Measurements from ENCODE around the gene RET.

RET gene

DNA sequence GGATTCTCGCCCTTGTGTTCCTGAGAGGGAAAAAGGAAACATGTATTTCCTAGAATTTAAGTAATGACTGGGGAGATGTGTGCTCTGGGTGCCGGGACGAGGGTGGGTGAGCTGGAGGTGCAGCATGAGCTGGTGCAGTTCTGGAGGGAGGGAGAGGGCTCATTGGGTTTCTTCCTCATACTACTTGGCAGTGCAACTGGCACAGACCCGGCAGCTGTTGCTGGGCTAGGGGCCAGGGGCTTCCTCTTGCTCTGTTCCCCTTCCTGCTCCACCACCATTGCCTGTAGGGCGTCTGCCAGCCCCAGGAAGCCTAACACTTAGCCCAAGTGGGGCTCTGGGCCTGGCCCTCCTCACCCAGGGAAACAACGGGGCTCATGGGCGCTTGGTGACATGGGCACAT, 5.9 kb downstream of the RET start:
- no peak overlapping the region for H2BK5ac ChIP-seq (ENCODE audit: low read length)
- no peaks in the 10 kb centered on the region for H3K79me1 ChIP-seq (ENCODE audit: low read length)
- no peak overlapping the region for H3K23ac ChIP-seq (ENCODE audit: low read length)
- no peak overlapping the region for H3K4me3 ChIP-seq (ENCODE audit: low read length)
- no peaks in the 10 kb centered on the region for H3K36me3 ChIP-seq (ENCODE audit: control insufficient read depth, insufficient read depth, low read length)
- H4K5ac ChIP-seq (ENCODE audit: low read length) = no peak overlapping the region
- H3K9ac ChIP-seq (ENCODE audit: low read length) = no peak overlapping the region
- DNase-seq = no peak
- peaks cover 8% of the 10 kb centered on the region for H3K27me3 ChIP-seq (ENCODE audit: insufficient read depth, low read length, poor library complexity)
- no peak overlapping the region for H3K18ac ChIP-seq (ENCODE audit: low read length)
- H3K79me2 ChIP-seq (ENCODE audit: control insufficient read depth, insufficient read depth, low read length) = no peaks in the 10 kb centered on the region
- no peak overlapping the region for H3K27ac ChIP-seq (ENCODE audit: low read depth, low read length)
- H2BK120ac ChIP-seq (ENCODE audit: low read depth, low read length) = no peak overlapping the region
- H3K56ac ChIP-seq (ENCODE audit: low read length) = no peak overlapping the region
- no peak overlapping the region for H2AK5ac ChIP-seq (ENCODE audit: low read length)
- no CpG with 5 or more reads among the region's 7 CpGs for WGBS (ENCODE audit: extremely low coverage, insufficient coverage, low lambda C conversion rate)
- H3K4me2 ChIP-seq (ENCODE audit: low read length) = no peak overlapping the region
- H3K4ac ChIP-seq (ENCODE audit: low read depth, low read length) = no peak overlapping the region
- no peaks in the 10 kb centered on the region for H3K4me1 ChIP-seq (ENCODE audit: control insufficient read depth, low read depth, low read length)
- no peak overlapping the region for H4K8ac ChIP-seq (ENCODE audit: low read depth, low read length)
- H2BK15ac ChIP-seq (replicated peaks; ENCODE audit: low read depth) = no peak overlapping the region

DNA sequence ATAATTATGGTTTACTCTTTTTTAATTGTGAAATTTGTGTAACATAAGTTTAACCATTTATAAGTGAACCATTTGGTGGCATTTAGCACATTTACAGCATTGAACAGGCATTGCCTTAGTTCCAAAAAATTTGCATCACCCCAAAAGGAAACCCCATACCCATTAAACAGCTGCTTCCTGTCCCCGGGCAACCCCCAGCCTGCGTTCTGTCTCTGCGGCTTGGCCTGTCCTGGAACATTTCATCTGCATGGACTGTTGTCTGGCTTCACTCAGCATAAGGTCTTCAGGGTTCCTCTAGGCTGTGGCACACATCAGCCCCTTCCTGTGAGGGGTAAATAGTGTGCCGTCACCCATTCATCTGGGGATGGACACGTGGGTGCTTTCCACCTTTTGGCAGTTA, 6.9 kb downstream of the RET start:
- no peak for DNase-seq
- Histone ChIP-seq H3K79me1 (ENCODE audit: low read length) (no peaks in the 10 kb centered on the region), H3K4ac (ENCODE audit: low read depth, low read length) (no peak overlapping the region), H3K27ac (ENCODE audit: low read depth, low read length) (no peak overlapping the region), H3K9ac (ENCODE audit: low read length) (no peak overlapping the region), H3K4me1 (ENCODE audit: control insufficient read depth, low read depth, low read length) (no peaks in the 10 kb centered on the region), H4K8ac (ENCODE audit: low read depth, low read length) (no peak overlapping the region), H2BK15ac (replicated peaks; ENCODE audit: low read depth) (no peak overlapping the region), H2AK5ac (ENCODE audit: low read length) (no peak overlapping the region), H3K4me2 (ENCODE audit: low read length) (no peak overlapping the region), H3K23ac (ENCODE audit: low read length) (no peak overlapping the region), H2BK5ac (ENCODE audit: low read length) (no peak overlapping the region), H3K56ac (ENCODE audit: low read length) (no peak overlapping the region), H3K4me3 (ENCODE audit: low read length) (no peak overlapping the region), H3K79me2 (ENCODE audit: control insufficient read depth, insufficient read depth, low read length) (no peaks in the 10 kb centered on the region), H2BK120ac (ENCODE audit: low read depth, low read length) (no peak overlapping the region), H3K18ac (ENCODE audit: low read length) (no peak overlapping the region), H4K5ac (ENCODE audit: low read length) (no peak overlapping the region), H3K27me3 (ENCODE audit: insufficient read depth, low read length, poor library complexity) (no peaks in the 10 kb centered on the region), H3K36me3 (ENCODE audit: control insufficient read depth, insufficient read depth, low read length) (no peaks in the 10 kb centered on the region)
- no CpG with 5 or more reads among the region's 5 CpGs for WGBS (ENCODE audit: extremely low coverage, insufficient coverage, low lambda C conversion rate)

DNA sequence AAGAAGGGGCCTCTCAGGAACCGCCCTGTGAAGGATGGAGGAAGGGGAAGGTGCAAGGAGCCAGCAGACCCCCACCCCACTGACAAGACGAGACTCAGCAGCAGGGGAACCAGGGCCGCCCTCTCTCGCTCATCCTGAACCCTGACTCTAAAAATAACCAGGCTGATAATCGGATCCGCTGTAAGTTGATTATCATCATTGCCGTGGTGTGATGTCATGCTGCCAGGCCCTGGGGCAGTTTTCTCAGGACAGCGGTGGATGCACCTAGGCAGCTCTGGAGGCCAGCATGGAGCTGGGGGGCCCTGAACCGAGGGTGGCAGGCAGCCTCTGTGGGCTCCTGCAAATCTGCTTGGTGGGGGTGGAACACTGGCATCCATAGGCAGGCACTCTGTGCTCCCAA, 7.9 kb downstream of the RET start:
- Histone ChIP-seq H3K27ac (ENCODE audit: low read depth, low read length) (no peak overlapping the region), H4K5ac (ENCODE audit: low read length) (no peak overlapping the region), H3K4me1 (ENCODE audit: control insufficient read depth, low read depth, low read length) (no peaks in the 10 kb centered on the region), H3K36me3 (ENCODE audit: control insufficient read depth, insufficient read depth, low read length) (no peaks in the 10 kb centered on the region), H2BK15ac (replicated peaks; ENCODE audit: low read depth) (no peak overlapping the region), H3K79me1 (ENCODE audit: low read length) (no peaks in the 10 kb centered on the region), H3K4ac (ENCODE audit: low read depth, low read length) (no peak overlapping the region), H3K18ac (ENCODE audit: low read length) (no peak overlapping the region), H2BK120ac (ENCODE audit: low read depth, low read length) (no peak overlapping the region), H3K23ac (ENCODE audit: low read length) (no peak overlapping the region), H3K56ac (ENCODE audit: low read length) (no peak overlapping the region), H3K79me2 (ENCODE audit: control insufficient read depth, insufficient read depth, low read length) (no peaks in the 10 kb centered on the region), H3K4me2 (ENCODE audit: low read length) (no peak overlapping the region), H3K27me3 (ENCODE audit: insufficient read depth, low read length, poor library complexity) (no peaks in the 10 kb centered on the region), H4K8ac (ENCODE audit: low read depth, low read length) (no peak overlapping the region), H3K4me3 (ENCODE audit: low read length) (no peak overlapping the region), H2AK5ac (ENCODE audit: low read length) (no peak overlapping the region), H2BK5ac (ENCODE audit: low read length) (no peak overlapping the region), H3K9ac (ENCODE audit: low read length) (no peak overlapping the region)
- WGBS (ENCODE audit: extremely low coverage, insufficient coverage, low lambda C conversion rate) = no CpG with 5 or more reads among the region's 9 CpGs
- DNase-seq = peak; percentile 14

DNA sequence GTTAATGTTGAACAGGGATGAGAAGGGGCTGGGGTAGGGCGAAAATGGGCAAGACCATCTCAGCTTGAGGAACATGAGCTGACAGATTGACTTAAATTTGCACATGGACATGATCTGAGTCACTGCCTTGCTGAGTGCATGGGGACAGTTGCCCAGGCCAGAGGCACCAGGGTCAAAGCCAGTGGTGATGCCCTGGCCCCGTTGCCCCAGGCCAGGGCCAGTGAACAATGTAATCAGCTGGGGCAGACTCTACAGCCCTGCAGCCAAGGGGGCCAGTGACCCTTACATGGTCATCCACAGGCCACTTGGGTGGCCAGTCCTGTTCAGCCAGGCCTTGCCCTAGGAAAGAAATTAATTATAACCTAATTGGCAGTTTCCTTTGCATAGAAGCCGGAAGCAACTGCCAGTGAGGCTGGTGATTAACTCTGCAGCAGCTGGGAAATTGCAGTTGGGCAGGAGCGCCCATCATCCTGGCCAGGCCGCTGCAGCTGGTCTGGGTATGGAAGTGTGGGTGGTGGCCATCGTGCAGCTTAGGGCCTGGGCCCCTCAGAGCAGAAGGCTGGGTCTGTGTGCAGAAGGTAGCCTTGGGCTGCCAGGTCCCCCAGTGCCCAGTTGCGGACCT, 9.6 kb downstream of the RET start:
- H4K5ac ChIP-seq (ENCODE audit: low read length) = no peak overlapping the region
- H3K4me3 ChIP-seq (ENCODE audit: low read length) = no peak overlapping the region
- H3K27ac ChIP-seq (ENCODE audit: low read depth, low read length) = no peak overlapping the region
- H2BK120ac ChIP-seq (ENCODE audit: low read depth, low read length) = no peak overlapping the region
- no peak overlapping the region for H3K56ac ChIP-seq (ENCODE audit: low read length)
- H3K79me2 ChIP-seq (ENCODE audit: control insufficient read depth, insufficient read depth, low read length) = no peaks in the 10 kb centered on the region
- H2AK5ac ChIP-seq (ENCODE audit: low read length) = no peak overlapping the region
- no peaks in the 10 kb centered on the region for H3K27me3 ChIP-seq (ENCODE audit: insufficient read depth, low read length, poor library complexity)
- H4K8ac ChIP-seq (ENCODE audit: low read depth, low read length) = no peak overlapping the region
- H2BK5ac ChIP-seq (ENCODE audit: low read length) = no peak overlapping the region
- H3K9ac ChIP-seq (ENCODE audit: low read length) = no peak overlapping the region
- no peaks in the 10 kb centered on the region for H3K4me1 ChIP-seq (ENCODE audit: control insufficient read depth, low read depth, low read length)
- no peak overlapping the region for H3K4ac ChIP-seq (ENCODE audit: low read depth, low read length)
- no peak for DNase-seq
- no peaks in the 10 kb centered on the region for H3K36me3 ChIP-seq (ENCODE audit: control insufficient read depth, insufficient read depth, low read length)
- no peak overlapping the region for H2BK15ac ChIP-seq (replicated peaks; ENCODE audit: low read depth)
- H3K23ac ChIP-seq (ENCODE audit: low read length) = no peak overlapping the region
- H3K79me1 ChIP-seq (ENCODE audit: low read length) = no peaks in the 10 kb centered on the region
- no CpG with 5 or more reads among the region's 7 CpGs for WGBS (ENCODE audit: extremely low coverage, insufficient coverage, low lambda C conversion rate)
- H3K18ac ChIP-seq (ENCODE audit: low read length) = no peak overlapping the region
- H3K4me2 ChIP-seq (ENCODE audit: low read length) = no peak overlapping the region

- H3K36me3 ChIP-seq (ENCODE audit: control insufficient read depth, insufficient read depth, low read length) = no peaks in the 10 kb centered on the region
- H3K79me1 ChIP-seq (ENCODE audit: low read length) = no peaks in the 10 kb centered on the region
- no peak overlapping the region for H3K23ac ChIP-seq (ENCODE audit: low read length)
- H3K4me1 ChIP-seq (ENCODE audit: control insufficient read depth, low read depth, low read length) = no peaks in the 10 kb centered on the region
- no peak overlapping the region for H3K4ac ChIP-seq (ENCODE audit: low read depth, low read length)
- H4K5ac ChIP-seq (ENCODE audit: low read length) = no peak overlapping the region
- H3K27me3 ChIP-seq (ENCODE audit: insufficient read depth, low read length, poor library complexity) = no peaks in the 10 kb centered on the region
- H2BK5ac ChIP-seq (ENCODE audit: low read length) = no peak overlapping the region
- no peak overlapping the region for H4K8ac ChIP-seq (ENCODE audit: low read depth, low read length)
- no peak overlapping the region for H2BK120ac ChIP-seq (ENCODE audit: low read depth, low read length)
- WGBS (ENCODE audit: extremely low coverage, insufficient coverage, low lambda C conversion rate) = no CpG with 5 or more reads among the region's 10 CpGs
- no peak overlapping the region for H3K4me3 ChIP-seq (ENCODE audit: low read length)
- no peak overlapping the region for H3K4me2 ChIP-seq (ENCODE audit: low read length)
- no peak overlapping the region for H3K9ac ChIP-seq (ENCODE audit: low read length)
- H3K79me2 ChIP-seq (ENCODE audit: control insufficient read depth, insufficient read depth, low read length) = no peaks in the 10 kb centered on the region
- no peak overlapping the region for H3K18ac ChIP-seq (ENCODE audit: low read length)
- no peak for DNase-seq
- no peak overlapping the region for H3K27ac ChIP-seq (ENCODE audit: low read depth, low read length)
- H3K56ac ChIP-seq (ENCODE audit: low read length) = no peak overlapping the region
- no peak overlapping the region for H2AK5ac ChIP-seq (ENCODE audit: low read length)
- no peak overlapping the region for H2BK15ac ChIP-seq (replicated peaks; ENCODE audit: low read depth)
Measured at GRCh38 chr10:43089519-43089918, 12.7 kb downstream of the RET start.

GRCh38 chr10:43090188-43090587, 13.3 kb downstream of the RET start:
- Histone ChIP-seq H3K23ac (ENCODE audit: low read length) (no peak overlapping the region), H3K27me3 (ENCODE audit: insufficient read depth, low read length, poor library complexity) (no peaks in the 10 kb centered on the region), H3K56ac (ENCODE audit: low read length) (no peak overlapping the region), H3K18ac (ENCODE audit: low read length) (no peak overlapping the region), H3K79me2 (ENCODE audit: control insufficient read depth, insufficient read depth, low read length) (no peaks in the 10 kb centered on the region), H2BK5ac (ENCODE audit: low read length) (no peak overlapping the region), H2BK15ac (replicated peaks; ENCODE audit: low read depth) (no peak overlapping the region), H3K4me1 (ENCODE audit: control insufficient read depth, low read depth, low read length) (no peaks in the 10 kb centered on the region), H4K5ac (ENCODE audit: low read length) (no peak overlapping the region), H2BK120ac (ENCODE audit: low read depth, low read length) (no peak overlapping the region), H3K4ac (ENCODE audit: low read depth, low read length) (no peak overlapping the region), H2AK5ac (ENCODE audit: low read length) (no peak overlapping the region), H3K36me3 (ENCODE audit: control insufficient read depth, insufficient read depth, low read length) (no peaks in the 10 kb centered on the region), H4K8ac (ENCODE audit: low read depth, low read length) (no peak overlapping the region), H3K9ac (ENCODE audit: low read length) (no peak overlapping the region), H3K27ac (ENCODE audit: low read depth, low read length) (no peak overlapping the region), H3K4me3 (ENCODE audit: low read length) (no peak overlapping the region), H3K79me1 (ENCODE audit: low read length) (no peaks in the 10 kb centered on the region), H3K4me2 (ENCODE audit: low read length) (no peak overlapping the region)
- no peak for DNase-seq
- no CpG with 5 or more reads among the region's 8 CpGs for WGBS (ENCODE audit: extremely low coverage, insufficient coverage, low lambda C conversion rate)
